ENCODE data around the gene NRP1. TPM values are rescaled to one million over a fixed set of nuclear protein-coding genes. Genes with fewer than 3 reads are reported as not detected.

Gene NRP1
- total and polyA plus RNA-seq, 2 donors (not counting 3 experiments of a cell fraction or from before 2014, with no cell fraction given): 122 to 306 TPM

GRCh38 chr10:33320288-33320687, 14.2 kb downstream of the NRP1 start:
- no peaks in the 10 kb centered on the region for H3K9me1 ChIP-seq (replicated peaks; ENCODE audit: control insufficient read depth, extremely low read depth, insufficient read depth, low read length)
- dilution Hi-C loops (cut with MboI; ENCODE audit: extremely low pct_ligation_motif_present, low sequenced_read_pairs): no loop called here
- peaks cover 2% of the 10 kb centered on the region for H4K20me1 ChIP-seq (replicated peaks; ENCODE audit: control insufficient read depth, extremely low read depth, insufficient read depth, low read length)
- TF ChIP-seq FOS (IDR thresholded peaks at IDR 0.05; ENCODE audit: borderline replicate concordance, insufficient read depth, low read length) (no peak), CTCF (IDR thresholded peaks at IDR 0.05; ENCODE audit: extremely low read depth in 1 of 2, insufficient read depth in 1 of 2, low read depth in 1 of 2, low read length in 2 of 2) (no peak), MYC (IDR thresholded peaks at IDR 0.05; ENCODE audit: low read depth, low read length) (no peak), POLR2A (IDR thresholded peaks at IDR 0.05; ENCODE audit: low read depth, low read length) (no peak), GATA2 (IDR thresholded peaks at IDR 0.05; ENCODE audit: insufficient read depth, insufficient read length, low read depth, low read length) (no peak), JUN (IDR thresholded peaks at IDR 0.05; ENCODE audit: borderline replicate concordance, insufficient read depth, insufficient read length, low read depth) (no peak), POLR2AphosphoS5 (IDR thresholded peaks at IDR 0.05; ENCODE audit: insufficient read depth, low read depth, low read length) (no peak), EZH2 (IDR thresholded peaks at IDR 0.05; ENCODE audit: borderline replicate concordance, low read depth, low read length, severe bottlenecking) (no peak)
- TF ChIP-seq, protein P1, sequence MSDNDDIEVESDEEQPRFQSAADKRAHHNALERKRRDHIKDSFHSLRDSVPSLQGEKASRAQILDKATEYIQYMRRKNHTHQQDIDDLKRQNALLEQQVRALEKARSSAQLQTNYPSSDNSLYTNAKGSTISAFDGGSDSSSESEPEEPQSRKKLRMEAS (IDR thresholded peaks at IDR 0.05; ENCODE audit: insufficient read depth, insufficient read length): no peak
- POLR2A ChIA-PET: interaction anchor here (0.7 kb wide), 2 partner anchors 70 to 144 kb away, joined by 5 to 6 read pairs; no protein-coding TSS in a partner anchor
- intact Hi-C loops (cut with micrococcal nuclease): no loop called here
- no peak overlapping the region for H3K9ac ChIP-seq (replicated peaks; ENCODE audit: extremely low read depth, insufficient read depth, low read length)
- H3K4me2 ChIP-seq (ENCODE audit: insufficient read depth, low read length): no peak overlapping the region
- H3K4me1 ChIP-seq (ENCODE audit: control insufficient read depth, extremely low read depth, insufficient read depth, low read length): peaks cover 31% of the 10 kb centered on the region
- H3K27me3 ChIP-seq (ENCODE audit: control insufficient read depth in 2 of 2, insufficient read depth in 2 of 2, low read length in 2 of 2): no peaks in the 10 kb centered on the region
- no peak overlapping the region for H2AFZ ChIP-seq (ENCODE audit: low read depth, low read length)
- no peak overlapping the region for H3K4me3 ChIP-seq (replicated peaks in 1 of 3; ENCODE audit: insufficient read depth in 1 of 3, low read depth in 1 of 3, low read length in 3 of 3)
- peaks cover 98% of the 10 kb centered on the region for H3K79me2 ChIP-seq (ENCODE audit: control insufficient read depth, insufficient read depth, low read length)
- CTCF ChIA-PET: no interaction called here
- H3K9me3 ChIP-seq (replicated peaks; ENCODE audit: control insufficient read depth, insufficient read depth, low read length): no peaks in the 10 kb centered on the region
- H3K36me3 ChIP-seq (ENCODE audit: control insufficient read depth in 2 of 2, extremely low read depth in 1 of 2, insufficient read depth in 2 of 2, low read length in 2 of 2): peaks cover 4 to 18% of the 10 kb centered on the region in 2 experiments
- FAIRE-seq: no peak
- DNase-seq (ENCODE audit: low read depth, low spot score): no peak
- BruUV-seq (replicated peaks): no TSS peak
- H3K27ac ChIP-seq (ENCODE audit: insufficient read depth, low read depth, low read length): no peak overlapping the region

Data from endothelial cell of umbilical vein (primary cell).